GM10248 (cell line): ENCODE data around the gene EIF5AL1.
"Not testable (repeated sequence)": the region's sequence is repeated elsewhere in the genome, so short reads cannot be mapped to it uniquely, and the experiment has no call there.

Source experiments
- CTCF ChIA-PET: fragments of 300-600 bp; sonication (Branson Sonifier 250); formaldehyde crosslinking; extraction: SDS; loops from one replicate; lab custom pipeline; 2021; ENCODE audit warnings: antibody characterized with exemption; lab: Yijun Ruan, JAX
- POLR2A ChIA-PET: fragments of 350-650 bp; sonication (Branson Sonifier 250); formaldehyde crosslinking; extraction: SDS; loops from one replicate; lab custom pipeline; 2020; ENCODE audit warnings: antibody characterized with exemption; lab: Yijun Ruan, JAX
- DNase-seq: peaks from one replicate; pipeline ENCODE4 v3.0.0; 2012; ENCODE audit errors: extremely low spot score
- TF ChIP-seq, protein P1 (sequence below): IDR thresholded peaks from 2 replicates; pipeline ENCODE4 v1.5.1; 2012; ENCODE audit warnings: mild to moderate bottlenecking, low read depth; ENCODE audit errors: extremely low read depth, missing control alignments, control extremely low read depth

Gene EIF5AL1

DNA sequence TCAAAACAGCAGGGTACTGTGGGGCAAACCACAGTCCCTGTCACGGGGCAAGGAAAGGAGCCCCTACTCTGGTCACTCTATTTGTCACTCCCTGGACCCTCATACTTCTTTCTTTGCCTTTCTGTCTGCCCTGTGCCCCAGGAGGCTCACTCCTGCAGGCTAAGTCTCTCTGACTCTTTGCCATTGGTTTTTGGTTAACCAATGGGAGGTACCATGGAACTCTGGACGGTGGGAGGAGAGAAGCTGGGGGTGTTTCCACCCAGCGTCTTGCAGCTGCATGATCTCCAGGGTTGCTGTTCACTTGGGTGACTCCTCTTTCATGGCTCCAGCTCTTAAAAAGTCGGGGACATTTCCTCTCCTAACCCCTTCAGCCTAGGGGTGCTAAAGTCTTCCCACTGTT lies 15.4 kb upstream of the EIF5AL1 start:
- ChIA-PET POLR2A (no interaction called here), CTCF (interaction anchor here (2.3 kb wide), 1 partner anchor 10 kb away, joined by 11 read pairs; no protein-coding TSS in a partner anchor)
- TF ChIP-seq, protein P1, sequence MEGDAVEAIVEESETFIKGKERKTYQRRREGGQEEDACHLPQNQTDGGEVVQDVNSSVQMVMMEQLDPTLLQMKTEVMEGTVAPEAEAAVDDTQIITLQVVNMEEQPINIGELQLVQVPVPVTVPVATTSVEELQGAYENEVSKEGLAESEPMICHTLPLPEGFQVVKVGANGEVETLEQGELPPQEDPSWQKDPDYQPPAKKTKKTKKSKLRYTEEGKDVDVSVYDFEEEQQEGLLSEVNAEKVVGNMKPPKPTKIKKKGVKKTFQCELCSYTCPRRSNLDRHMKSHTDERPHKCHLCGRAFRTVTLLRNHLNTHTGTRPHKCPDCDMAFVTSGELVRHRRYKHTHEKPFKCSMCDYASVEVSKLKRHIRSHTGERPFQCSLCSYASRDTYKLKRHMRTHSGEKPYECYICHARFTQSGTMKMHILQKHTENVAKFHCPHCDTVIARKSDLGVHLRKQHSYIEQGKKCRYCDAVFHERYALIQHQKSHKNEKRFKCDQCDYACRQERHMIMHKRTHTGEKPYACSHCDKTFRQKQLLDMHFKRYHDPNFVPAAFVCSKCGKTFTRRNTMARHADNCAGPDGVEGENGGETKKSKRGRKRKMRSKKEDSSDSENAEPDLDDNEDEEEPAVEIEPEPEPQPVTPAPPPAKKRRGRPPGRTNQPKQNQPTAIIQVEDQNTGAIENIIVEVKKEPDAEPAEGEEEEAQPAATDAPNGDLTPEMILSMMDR = no peak
- DNase-seq = no peak

DNA sequence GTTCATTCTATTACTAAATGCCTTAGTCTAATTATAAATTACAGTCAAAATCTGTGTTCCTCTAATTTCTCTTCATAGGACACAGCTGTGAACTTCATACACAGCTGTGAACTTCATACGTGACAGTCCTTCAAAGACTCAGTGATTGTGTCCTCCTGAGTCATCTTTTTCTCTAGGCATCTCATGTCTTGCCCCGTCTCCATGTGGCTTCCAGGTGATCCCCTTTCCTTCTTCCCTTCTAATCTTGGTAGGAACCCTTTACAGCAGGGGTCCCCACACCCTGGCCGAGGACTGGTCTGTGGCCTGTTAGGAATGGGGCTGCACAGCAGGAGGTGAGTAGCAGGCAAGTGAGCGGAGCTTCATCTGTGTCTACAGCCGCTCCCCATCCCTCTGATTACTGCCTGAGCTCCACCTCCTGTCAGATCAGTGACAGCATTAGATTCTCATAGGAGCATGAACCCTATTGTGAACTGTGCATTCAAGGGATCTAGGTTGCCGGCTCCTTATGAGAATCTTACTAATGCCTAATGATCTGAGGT lies 14.0 kb upstream of the EIF5AL1 start:
- DNase-seq = no peak
- TF ChIP-seq, protein P1 = no peak
- CTCF ChIA-PET = interaction anchor here (1.4 kb wide), 1 partner anchor 10 kb away, joined by 6 read pairs; no protein-coding TSS in a partner anchor
- POLR2A ChIA-PET = no interaction called here

DNA sequence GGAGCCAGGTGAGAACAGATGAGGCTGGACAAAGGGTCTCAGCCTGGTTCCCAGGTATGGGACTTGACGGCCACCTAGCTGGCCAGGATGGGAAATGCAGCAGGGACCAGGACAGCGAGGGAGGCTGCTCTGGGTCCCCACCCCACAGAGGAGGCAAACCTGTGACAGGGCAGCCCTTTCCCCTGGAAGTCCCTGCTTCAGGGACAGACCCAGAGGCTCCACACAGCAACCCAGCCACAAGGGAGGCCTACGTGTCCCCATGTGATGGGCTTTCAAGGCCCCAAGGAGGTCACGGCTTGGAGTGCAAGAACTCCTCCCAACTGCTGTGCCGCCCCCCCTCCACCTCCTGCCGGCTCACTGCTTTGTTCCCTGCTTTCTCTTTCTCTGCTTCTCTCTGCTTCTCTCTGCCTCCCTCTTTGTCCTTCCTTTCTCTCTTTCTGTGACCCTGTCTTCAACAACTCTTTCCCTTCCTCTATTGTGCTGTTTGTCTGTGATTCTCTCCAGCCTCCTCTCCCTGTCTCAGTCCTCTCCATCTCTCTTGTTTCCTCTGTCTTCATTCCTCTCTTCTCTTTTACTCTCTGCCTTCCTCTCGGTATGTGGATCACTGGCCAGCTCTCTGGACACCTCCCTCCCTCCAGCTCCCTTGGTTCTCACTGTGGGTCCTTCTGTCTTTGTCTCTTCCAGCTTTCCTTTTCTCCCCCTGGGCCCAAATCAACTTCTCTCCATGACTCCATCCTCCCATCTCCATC lies 9.6 kb upstream of the EIF5AL1 start:
- CTCF ChIA-PET = interaction anchor here (0.6 to 1.5 kb wide), 2 partner anchors 15 to 128 kb away, joined by 3 to 4 read pairs; no protein-coding TSS in a partner anchor
- DNase-seq = no peak
- POLR2A ChIA-PET = no interaction called here
- TF ChIP-seq, protein P1 = peak; percentile 3

DNA sequence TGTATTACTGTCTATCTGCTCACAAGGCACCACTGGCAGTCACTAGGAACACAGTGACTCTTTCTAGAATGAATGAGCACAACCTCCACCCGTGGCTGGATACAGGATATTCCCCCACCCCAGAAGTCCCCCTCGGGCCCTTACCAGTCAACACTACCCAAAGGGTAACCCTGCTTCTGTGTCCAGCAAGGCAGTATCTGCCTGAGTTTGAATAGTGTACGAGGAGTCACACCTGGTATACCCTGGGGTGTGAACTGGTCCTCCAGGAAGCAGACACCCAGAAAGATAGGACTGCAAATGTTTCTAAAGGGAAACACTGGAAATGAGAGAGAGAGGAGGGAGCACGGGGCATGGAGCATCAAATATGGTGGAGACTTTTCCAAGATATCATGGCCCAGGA lies 8.5 kb upstream of the EIF5AL1 start:
- CTCF ChIA-PET = interaction anchor here (1.5 kb wide), 1 partner anchor 129 kb away, joined by 4 read pairs; no protein-coding TSS in a partner anchor
- POLR2A ChIA-PET, DNase-seq: not testable (repeated sequence)

DNA sequence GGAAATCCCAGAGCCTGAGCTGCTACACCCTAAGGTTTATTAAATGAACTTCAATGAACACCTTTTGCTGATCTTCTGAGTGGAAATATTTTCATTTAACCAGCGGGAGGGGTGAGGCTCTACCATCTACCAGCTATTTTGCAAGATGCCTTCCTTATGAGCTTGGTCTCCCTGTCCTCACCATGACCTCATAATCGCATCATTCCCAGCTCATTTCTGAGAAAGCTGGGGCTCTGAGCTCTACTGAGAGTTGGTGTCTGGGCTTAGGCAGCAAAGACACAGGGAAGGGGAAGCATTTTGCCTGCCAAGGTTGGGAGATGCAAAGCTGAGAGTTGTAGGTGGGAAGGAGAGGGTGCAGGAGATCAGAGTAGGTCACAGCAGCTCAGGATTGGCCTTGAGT lies 7.8 kb upstream of the EIF5AL1 start:
- POLR2A ChIA-PET, CTCF ChIA-PET, DNase-seq: not testable (repeated sequence)

DNA sequence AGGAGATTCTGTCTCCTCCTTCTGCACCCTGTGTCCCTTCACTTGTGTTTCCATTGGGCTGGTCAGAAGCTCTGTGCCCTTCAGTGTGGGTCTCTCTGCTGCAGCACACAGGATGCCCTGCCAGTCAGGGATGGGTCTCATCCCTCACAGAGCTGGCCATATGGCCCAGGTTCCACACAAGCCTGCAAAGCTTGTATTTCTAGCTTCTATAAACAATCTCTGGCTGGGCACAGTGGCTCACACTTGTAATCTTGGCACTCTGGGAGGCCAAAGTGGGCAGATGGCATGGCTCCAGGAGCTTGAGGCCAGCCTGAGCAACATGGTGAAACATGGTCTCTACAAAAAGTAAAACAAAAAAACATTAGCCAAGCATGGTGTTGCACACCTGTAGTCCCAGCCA lies 7.0 kb upstream of the EIF5AL1 start:
- POLR2A ChIA-PET, CTCF ChIA-PET, DNase-seq: not testable (repeated sequence)

DNA sequence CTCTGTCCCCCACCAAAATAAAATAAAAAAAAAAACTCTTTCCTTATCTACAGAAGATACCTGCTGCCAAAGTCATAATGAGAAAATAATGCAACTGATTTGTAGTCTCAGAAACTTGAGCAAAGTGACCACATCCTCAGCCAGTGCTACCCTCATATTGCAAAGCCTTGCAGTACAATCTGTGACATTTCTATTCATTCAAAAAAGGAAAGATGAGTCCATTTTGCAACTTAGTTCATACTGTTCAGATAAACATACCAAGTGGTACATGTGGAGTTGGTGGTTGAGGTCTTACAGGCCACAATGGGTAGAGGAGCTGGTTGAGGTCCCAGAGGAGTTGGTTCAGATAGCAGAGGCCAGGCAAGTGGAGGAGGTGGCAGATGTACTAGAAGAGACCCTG lies 6.5 kb upstream of the EIF5AL1 start:
- POLR2A ChIA-PET = no interaction called here
- no peak for DNase-seq
- TF ChIP-seq, protein P1 = no peak
- CTCF ChIA-PET = interaction anchor here (0.9 to 1.5 kb wide), 2 partner anchors 12 to 425 kb away, joined by 3 to 4 read pairs; no protein-coding TSS in a partner anchor

DNA sequence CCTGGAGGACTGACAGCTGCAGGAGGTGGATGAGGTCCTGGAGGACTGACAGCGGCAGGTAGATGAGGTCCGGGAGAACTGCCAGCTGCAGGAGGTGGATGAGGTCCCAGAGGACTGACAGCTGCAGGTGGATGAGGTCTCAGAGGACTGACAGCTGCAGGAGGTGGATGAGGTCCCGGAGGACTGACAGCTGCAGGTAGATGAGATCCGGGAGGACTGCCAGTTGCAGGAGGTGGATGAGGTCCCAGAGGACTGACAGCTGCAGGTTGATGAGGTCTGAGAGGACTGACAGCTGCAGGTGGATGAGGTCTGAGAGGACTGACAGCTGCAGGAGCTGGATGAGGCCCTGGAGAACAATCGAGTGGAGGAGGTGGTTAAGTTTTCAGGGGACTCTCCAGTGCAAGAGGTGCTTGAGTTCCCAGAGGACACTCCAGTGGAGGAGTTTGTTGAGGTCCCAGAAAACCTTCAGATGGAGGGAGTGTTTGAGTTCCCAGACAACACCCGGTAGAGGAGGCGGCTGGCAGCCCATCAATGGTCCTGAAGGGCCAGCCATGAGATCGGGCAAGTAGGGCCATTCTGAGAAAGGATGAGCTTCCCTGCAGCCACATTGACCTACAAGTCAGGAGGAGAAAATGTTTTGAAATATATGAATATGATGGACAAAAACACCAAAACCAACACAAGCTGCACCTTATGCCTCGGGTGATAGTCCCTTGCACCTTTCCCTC lies 4.7 kb upstream of the EIF5AL1 start:
- TF ChIP-seq, protein P1 = no peak
- no peak for DNase-seq
- ChIA-PET CTCF (interaction anchor here (1.5 kb wide), 1 partner anchor 423 kb away, joined by 3 read pairs; no protein-coding TSS in a partner anchor), POLR2A (no interaction called here)

DNA sequence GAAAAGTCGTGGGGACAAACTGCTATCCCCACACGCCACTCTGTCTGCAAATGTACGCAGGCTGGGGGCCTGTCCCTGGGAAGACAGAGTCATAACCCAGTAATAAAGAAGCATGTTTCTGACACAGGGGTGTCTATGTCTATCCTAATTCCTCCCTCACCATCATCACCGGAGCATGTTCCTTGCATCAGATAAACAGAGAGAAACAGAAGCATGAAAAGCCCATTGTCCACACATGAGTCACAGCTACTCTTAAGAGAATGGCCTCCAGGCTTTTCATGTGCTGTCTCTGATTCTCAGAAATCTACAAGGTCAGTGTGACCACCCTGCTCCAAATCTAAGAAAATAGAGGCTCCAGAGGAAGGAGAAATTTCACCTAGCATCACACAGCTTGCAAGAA lies 4.1 kb upstream of the EIF5AL1 start:
- POLR2A ChIA-PET, CTCF ChIA-PET: not testable (repeated sequence)

DNA sequence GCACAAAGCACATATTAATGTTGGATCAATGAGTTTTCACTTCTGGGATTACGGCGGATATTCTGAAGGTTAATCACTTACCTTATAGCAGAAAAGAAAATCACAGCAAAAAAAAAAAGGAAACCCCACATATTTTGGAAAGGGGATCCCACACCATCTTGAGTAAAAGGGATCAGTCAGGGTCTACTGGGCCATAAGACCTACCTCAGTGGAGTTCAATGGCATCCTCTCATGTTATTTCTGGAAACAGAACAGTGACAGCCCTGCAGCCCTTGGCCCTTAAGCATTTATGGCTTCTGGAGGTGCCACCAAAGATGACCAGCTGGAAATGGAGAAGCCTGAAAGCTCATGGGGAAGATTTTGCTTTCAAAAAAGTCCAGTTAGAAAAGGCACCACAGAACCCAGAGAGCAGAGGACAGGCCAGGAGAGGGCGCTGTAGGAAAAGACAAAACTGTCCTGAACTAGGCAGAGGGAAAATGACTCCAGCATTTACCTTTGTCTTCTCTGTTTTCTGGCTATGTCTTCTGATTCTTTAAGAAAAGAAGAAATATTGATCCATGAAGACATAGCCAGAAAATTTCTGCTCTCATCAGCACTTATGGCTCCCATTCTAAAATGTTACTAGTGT lies 2.9 kb upstream of the EIF5AL1 start:
- CTCF ChIA-PET, DNase-seq, POLR2A ChIA-PET: not testable (repeated sequence)

More for the DNA sequence above, 4.1 kb upstream of the EIF5AL1 start:
- DNase-seq = not testable (repeated sequence)

DNA sequence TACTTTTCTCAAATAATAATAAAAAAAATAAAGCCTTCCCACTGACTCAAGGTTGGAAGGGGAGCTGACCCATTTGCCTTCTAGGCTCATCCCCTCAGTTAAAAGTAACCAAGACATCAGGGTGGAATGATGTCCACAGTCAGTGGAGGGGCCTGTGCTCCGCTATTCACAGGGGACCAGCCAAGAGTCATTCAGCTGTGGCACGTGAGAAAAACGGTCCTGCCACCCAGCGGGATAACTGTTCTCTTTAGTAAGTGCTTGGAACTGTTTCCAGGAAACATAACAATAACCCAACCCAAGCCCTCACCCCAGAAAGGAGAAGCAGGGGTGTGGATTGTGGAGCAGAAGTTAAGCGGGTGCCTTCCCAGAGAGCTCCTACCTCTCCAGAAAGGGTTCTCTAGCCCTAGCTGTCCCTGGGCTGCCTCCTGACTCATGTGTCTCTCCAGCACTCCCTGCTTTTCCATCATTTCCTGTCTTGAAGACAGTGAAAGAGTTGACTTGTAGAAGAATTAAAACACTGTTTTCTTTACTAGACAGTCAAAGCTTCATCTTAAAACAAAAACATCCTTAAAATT lies 2.3 kb upstream of the EIF5AL1 start:
- POLR2A ChIA-PET, CTCF ChIA-PET: not testable (repeated sequence)

More for the DNA sequence above, 2.3 kb upstream of the EIF5AL1 start:
- DNase-seq = not testable (repeated sequence)
